Astrocyte (in vitro differentiated cells and primary cell): Measurements from ENCODE around the gene ARFGEF2.

ENCODE experiments used
- CTCF ChIP-seq: IDR thresholded peaks from 2 replicates; pipeline ENCODE4 v1.5.1; 2011; ENCODE audit warnings: low read depth, mild to moderate bottlenecking, inconsistent platforms, low read length, moderate library complexity; ENCODE audit not compliant: insufficient read depth
- EZH2 ChIP-seq: IDR thresholded peaks from 2 replicates; pipeline ENCODE4 v1.6.1; 2012; ENCODE audit warnings: mild to moderate bottlenecking, low read length, inconsistent platforms; ENCODE audit not compliant: insufficient read depth

DNA sequence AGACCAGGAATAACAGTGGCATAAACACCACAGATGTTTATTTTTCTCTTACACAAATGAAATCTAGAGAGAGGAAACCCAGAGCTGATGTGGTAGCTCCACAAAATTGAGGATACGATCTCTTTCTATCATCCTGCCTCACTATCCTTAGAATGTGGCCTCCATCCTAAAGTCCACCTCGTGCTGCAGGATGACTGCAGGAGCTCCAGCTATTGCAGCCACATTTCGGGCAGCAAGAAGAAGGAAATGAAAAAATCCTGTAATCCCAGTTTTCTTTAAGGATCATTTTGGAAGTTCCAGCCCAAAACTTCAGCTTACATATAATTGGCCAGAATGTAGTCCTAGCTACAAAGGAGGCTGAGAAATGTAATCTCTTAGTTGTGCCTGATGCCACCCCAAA is 41.2 kb upstream of the ARFGEF2 start:
- TF ChIP-seq CTCF (no peak), EZH2 (no peak)
